GM13976 (cell line): ENCODE results near the gene ANXA11.
"Not testable (repeated sequence)": the region's sequence is repeated elsewhere in the genome, so short reads cannot be mapped to it uniquely, and the experiment has no call there.

Experiments
- DNase-seq: peaks from one replicate; pipeline ENCODE4 v3.0.0; 2012; ENCODE audit warnings: low spot score
- CTCF ChIP-seq: IDR thresholded peaks from 2 replicates; pipeline ENCODE4 v1.5.1; 2012; ENCODE audit warnings: borderline replicate concordance, mild to moderate bottlenecking; ENCODE audit not compliant: insufficient read depth; ENCODE audit errors: extremely low read depth, missing control alignments, control extremely low read depth
- in situ Hi-C: fragments of 300-500 bp; cut with MboI; formaldehyde crosslinking; loops from one replicate; pipeline ENCODE4 v1.12.0; 2022; ENCODE audit warnings: low sequenced_read_pairs, mixed read lengths, inconsistent platforms; ENCODE audit not compliant: unreplicated experiment

The ANXA11 gene

GRCh38 chr10:80205477-80206276 lies at the start of gene ANXA11:
TSS of gene ANXA11 (minus strand) at chr10:80205537. CDS start at chr10:80172861, 32,676 bp downstream.
- peak; percentile 95 for DNase-seq
- TF ChIP-seq CTCF: peak; percentile 5
- in situ Hi-C loops: no loop called here

GRCh38 chr10:80254726-80255125 lies 49.4 kb upstream of the ANXA11 start:
- in situ Hi-C loops, DNase-seq: not testable (repeated sequence)

GRCh38 chr10:80253963-80254271 lies 48.6 kb upstream of the ANXA11 start:
- in situ Hi-C loops, DNase-seq: not testable (repeated sequence)

GRCh38 chr10:80253266-80253962 lies 48.1 kb upstream of the ANXA11 start:
- TF ChIP-seq CTCF: no peak
- DNase-seq: peak; percentile 21
- in situ Hi-C loops: no loop called here

GRCh38 chr10:80252296-80252887 lies 47.1 kb upstream of the ANXA11 start:
- in situ Hi-C loops: no loop called here
- no peak for DNase-seq
- no peak for TF ChIP-seq CTCF

- in situ Hi-C loops, DNase-seq: not testable (repeated sequence)
Measured at GRCh38 chr10:80251703-80252280, 46.5 kb upstream of the ANXA11 start.

- DNase-seq, in situ Hi-C loops: not testable (repeated sequence)
Measured at GRCh38 chr10:80250399-80250798, 45.1 kb upstream of the ANXA11 start.

- DNase-seq, in situ Hi-C loops: not testable (repeated sequence)
Measured at GRCh38 chr10:80249906-80250305, 44.6 kb upstream of the ANXA11 start.

- DNase-seq, in situ Hi-C loops: not testable (repeated sequence)
Measured at GRCh38 chr10:80247611-80248010, 42.3 kb upstream of the ANXA11 start.

- in situ Hi-C loops, DNase-seq: not testable (repeated sequence)
Measured at GRCh38 chr10:80244371-80244770, 39.0 kb upstream of the ANXA11 start.

- in situ Hi-C loops, DNase-seq: not testable (repeated sequence)
Measured at GRCh38 chr10:80242341-80242740, 37.0 kb upstream of the ANXA11 start.

GRCh38 chr10:80236457-80236856 lies 31.1 kb upstream of the ANXA11 start:
- in situ Hi-C loops, DNase-seq: not testable (repeated sequence)

- in situ Hi-C loops, DNase-seq: not testable (repeated sequence)
Measured at GRCh38 chr10:80234331-80235235, 29.2 kb upstream of the ANXA11 start.
